Ovary (tissue), 3 donors: ENCODE data around the gene SRCIN1.

Source experiments
- CTCF ChIP-seq, 3 donors: fragments of 450-650 bp in 2 of 3; fragments of 200-600 bp in 1 of 3; IDR thresholded peaks; one replicate each; pipeline versions ENCODE4 v1.5.1 to v1.8.0; 2016 to 2022; ENCODE audit warnings: antibody characterized with exemption in 3 of 3, mild to moderate bottlenecking in 1 of 3
- EP300 ChIP-seq: sonication (generic); formaldehyde crosslinking; IDR thresholded peaks from one replicate; pipeline ENCODE4 v1.6.1; 2017; ENCODE audit warnings: antibody characterized with exemption
- POLR2A ChIP-seq: fragments of 450-650 bp; IDR thresholded peaks from one replicate; pipeline ENCODE4 v1.6.1; 2017; ENCODE audit warnings: antibody characterized with exemption, mild to moderate bottlenecking, moderate library complexity
- donor health status: DM: no; HTN: no; CAD: no.

- no peak for TF ChIP-seq CTCF (IDR thresholded peaks at IDR 0.05)
- TF ChIP-seq POLR2A: no peak
- TF ChIP-seq EP300: no peak
Measured at GRCh38 chr17:38569701-38570512, 35.8 kb downstream of the SRCIN1 start.
